Right lobe of liver (tissue), 4 donors: ENCODE results near the gene POLR1H.

Source experiments
- CTCF ChIP-seq, 4 donors: fragments of 200-600 bp in 3 of 4; fragments of 450-650 bp in 1 of 4; IDR thresholded peaks; one replicate each; pipeline versions ENCODE4 v1.5.1 to v1.8.0; 2016 to 2022; ENCODE audit warnings: antibody characterized with exemption in 4 of 4, mild to moderate bottlenecking in 2 of 4
- POLR2A ChIP-seq: fragments of 450-650 bp; IDR thresholded peaks from one replicate; pipeline ENCODE4 v1.6.1; 2017; ENCODE audit warnings: antibody characterized with exemption, mild to moderate bottlenecking
- donor health status: DM: no; HTN: no; CAD: no.
- donor health status: DM: no; HTN: no; CAD: no.
- donor health status: DM: no; HTN: yes; CAD: no.

GRCh38 chr6:30047220-30047619, 13.8 kb upstream of the POLR1H start:
- no peak for TF ChIP-seq CTCF (IDR thresholded peaks at IDR 0.05)
- TF ChIP-seq POLR2A = no peak
